GM23248 (cell line): ENCODE data around the gene UGP2. TPM values are rescaled to one million over a fixed set of nuclear protein-coding genes. Genes with fewer than 3 reads are reported as not detected.

Source experiments
- DNase-seq: peaks from one replicate; pipeline ENCODE4 v3.0.0-alpha.2; 2015
- H2AFZ ChIP-seq: fragments of 200-600 bp; sonication (generic); 2 replicates; pipeline ENCODE4 v1.6.1; 2016; ENCODE audit warnings: antibody characterized with exemption
- H3F3A ChIP-seq: fragments of 200-600 bp; sonication (generic); 2 replicates; pipeline ENCODE4 v1.6.1; 2016; ENCODE audit warnings: mild to moderate bottlenecking, antibody characterized with exemption, mixed run types; ENCODE audit not compliant: insufficient read depth
- H3K27ac ChIP-seq: fragments of 200-600 bp; sonication (generic); 2 replicates; pipeline ENCODE4 v1.5.1; 2016; ENCODE audit warnings: mild to moderate bottlenecking
- H3K27me3 ChIP-seq: fragments of 200-600 bp; sonication (generic); replicated peaks from 2 replicates; pipeline ENCODE4 v1.6.1; 2016; ENCODE audit warnings: mild to moderate bottlenecking; ENCODE audit not compliant: insufficient read depth
- H3K36me3 ChIP-seq: fragments of 200-600 bp; sonication (generic); 2 replicates; pipeline ENCODE4 v1.6.1; 2016; ENCODE audit warnings: low read depth, mild to moderate bottlenecking
- H3K4me1 ChIP-seq: fragments of 200-600 bp; sonication (generic); 2 replicates; pipeline ENCODE4 v1.6.1; 2016; ENCODE audit warnings: mild to moderate bottlenecking; ENCODE audit not compliant: insufficient read depth
- H3K4me2 ChIP-seq: fragments of 200-600 bp; sonication (generic); one replicate; pipeline ENCODE4 v1.6.1; 2016; ENCODE audit warnings: mild to moderate bottlenecking; ENCODE audit not compliant: unreplicated experiment
- H3K4me3 ChIP-seq: fragments of 200-600 bp; sonication (generic); 2 replicates; pipeline ENCODE4 v1.5.1; 2016; ENCODE audit warnings: mild to moderate bottlenecking
- H3K79me2 ChIP-seq: fragments of 200-600 bp; sonication (generic); 2 replicates; pipeline ENCODE4 v1.6.1; 2016; ENCODE audit warnings: mild to moderate bottlenecking; ENCODE audit not compliant: insufficient read depth
- H3K9ac ChIP-seq: fragments of 200-600 bp; sonication (generic); 2 replicates; pipeline ENCODE4 v1.6.1; 2016; ENCODE audit warnings: mild to moderate bottlenecking
- H3K9me2 ChIP-seq: fragments of 200-600 bp; sonication (generic); 2 replicates; pipeline ENCODE4 v1.6.1; 2016; ENCODE audit warnings: mixed run types, mild to moderate bottlenecking, moderate library complexity; ENCODE audit not compliant: insufficient read depth
- H3K9me3 ChIP-seq: fragments of 200-600 bp; sonication (generic); one replicate; pipeline ENCODE4 v1.6.1; 2017; ENCODE audit warnings: low read depth
- H4K20me1 ChIP-seq: fragments of 200-600 bp; sonication (generic); 2 replicates; pipeline ENCODE4 v1.6.0; 2016; ENCODE audit not compliant: insufficient read depth
- EZH2 ChIP-seq: fragments of 200-600 bp; sonication (generic); IDR thresholded peaks from 2 replicates; pipeline ENCODE4 v1.6.1; 2018; ENCODE audit warnings: antibody characterized with exemption, mild to moderate bottlenecking; ENCODE audit not compliant: insufficient read depth, poor library complexity, severe bottlenecking
- EZH2phosphoT487 ChIP-seq: fragments of 200-600 bp; sonication (generic); IDR thresholded peaks from 2 replicates; pipeline ENCODE4 v1.6.1; 2018; ENCODE audit warnings: antibody characterized with exemption, moderate library complexity, mild to moderate bottlenecking, low read depth; ENCODE audit not compliant: insufficient read depth
- WGBS, 2 experiments: methylation state at CpG; one replicate each; pipeline ENCODE4 v1.1.6; 2015 to 2017; ENCODE audit warnings: low lambda C conversion rate in 2 of 2, low coverage in 1 of 2; ENCODE audit errors: missing lambda C conversion rate in 2 of 2; 5-methylcytosine and 5-hydroxymethylcytosine counted together
- in situ Hi-C: fragments of 300-500 bp; cut with MboI; formaldehyde crosslinking; loops from 2 replicates; pipeline ENCODE4 v1.15.0; 2020
- polyA plus RNA-seq: library from polyadenylated mRNA; unstranded; fragments of >200 nt; fragmentation: Nextera tagmentation; extraction: Ambion mirVana; gene quantifications from 2 replicates; pipeline ENCODE4 v1.2.1, GENCODE V29; 2016
- total RNA-seq: library from RNA; depleted of rRNA; stranded (reverse); fragments of >200 nt; shearing (Covaris generic); gene quantifications from 2 replicates; pipeline ENCODE4 v1.2.3, GENCODE V29; 2014

The UGP2 gene
- total and polyA plus RNA-seq, 2 experiments from 2014 or later = 168 to 180 TPM

DNA sequence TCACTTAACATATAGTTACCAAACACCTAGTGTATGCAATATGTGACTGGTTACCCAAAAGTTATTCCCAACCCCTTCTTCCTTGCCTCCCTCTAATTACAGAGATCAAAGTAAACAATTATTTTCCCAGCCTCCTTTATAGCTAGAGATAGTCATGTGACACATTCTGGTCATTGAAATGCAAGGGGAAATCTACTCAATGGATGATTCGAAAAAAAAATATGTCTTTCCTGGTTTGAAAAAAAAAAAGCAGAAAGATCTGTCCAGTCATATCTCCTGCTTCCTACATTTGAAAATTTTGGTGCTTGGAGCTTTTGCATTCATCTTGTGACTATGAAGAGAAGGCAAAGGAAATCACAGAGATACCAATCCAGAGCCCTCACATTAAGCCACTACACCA, 27.6 kb upstream of the UGP2 start:
- H3K79me2 ChIP-seq = no peaks in the 10 kb centered on the region
- 94 to 97% methylated on average over 1 of the region's 1 CpG for WGBS, 2 experiments
- in situ Hi-C loops = no loop called here
- H3K4me1 ChIP-seq = peaks cover 11% of the 10 kb centered on the region
- H3K27ac ChIP-seq = no peak overlapping the region
- no peaks in the 10 kb centered on the region for H3K27me3 ChIP-seq
- H3K9me2 ChIP-seq = no peaks in the 10 kb centered on the region
- H3K4me3 ChIP-seq = no peak overlapping the region
- H3K9ac ChIP-seq = no peak overlapping the region
- H3K4me2 ChIP-seq = peak overlapping the region; percentile 38
- H3K36me3 ChIP-seq = no peaks in the 10 kb centered on the region
- no peak for TF ChIP-seq EZH2phosphoT487
- TF ChIP-seq EZH2 = no peak
- no peak overlapping the region for H2AFZ ChIP-seq
- no peaks in the 10 kb centered on the region for H3K9me3 ChIP-seq
- H4K20me1 ChIP-seq = no peaks in the 10 kb centered on the region
- H3F3A ChIP-seq = no peaks in the 10 kb centered on the region; the same call in 1 of the 2 replicates
- peak; percentile 59 for DNase-seq

DNA sequence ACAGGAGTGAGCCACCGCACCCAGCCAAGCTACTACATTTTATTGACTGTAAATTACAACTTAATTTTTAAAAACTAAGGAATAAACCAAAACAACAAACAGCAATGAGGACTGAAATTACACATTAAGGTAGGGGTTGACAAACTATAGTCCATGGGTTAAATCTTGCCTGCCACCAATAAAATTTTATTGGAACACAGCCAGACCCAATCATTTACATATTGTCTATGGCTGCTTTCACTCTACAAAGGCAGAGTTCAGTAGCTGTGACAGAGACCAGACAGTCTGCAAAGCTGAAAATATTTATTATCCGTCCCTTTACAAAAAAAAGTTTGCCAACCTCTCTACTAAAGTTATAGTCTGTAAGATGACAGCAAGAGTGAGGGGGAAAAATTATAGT, 24.3 kb upstream of the UGP2 start:
- H3K4me1 ChIP-seq = peaks cover 19% of the 10 kb centered on the region
- H4K20me1 ChIP-seq = no peaks in the 10 kb centered on the region
- H3F3A ChIP-seq = peaks cover 8% of the 10 kb centered on the region; the same call in 1 of the 2 replicates
- H3K9ac ChIP-seq = no peak overlapping the region
- no peaks in the 10 kb centered on the region for H3K79me2 ChIP-seq
- TF ChIP-seq EZH2phosphoT487 = no peak
- no peak for TF ChIP-seq EZH2
- in situ Hi-C loops = no loop called here
- no peak overlapping the region for H3K4me2 ChIP-seq
- H3K36me3 ChIP-seq = no peaks in the 10 kb centered on the region
- no peaks in the 10 kb centered on the region for H3K27me3 ChIP-seq
- H3K9me2 ChIP-seq = no peaks in the 10 kb centered on the region
- 77% methylated on average over 2 of the region's 2 CpGs for WGBS, 2 experiments
- no peak overlapping the region for H2AFZ ChIP-seq
- H3K27ac ChIP-seq = no peak overlapping the region
- no peak overlapping the region for H3K4me3 ChIP-seq
- no peaks in the 10 kb centered on the region for H3K9me3 ChIP-seq
- no peak for DNase-seq

DNA sequence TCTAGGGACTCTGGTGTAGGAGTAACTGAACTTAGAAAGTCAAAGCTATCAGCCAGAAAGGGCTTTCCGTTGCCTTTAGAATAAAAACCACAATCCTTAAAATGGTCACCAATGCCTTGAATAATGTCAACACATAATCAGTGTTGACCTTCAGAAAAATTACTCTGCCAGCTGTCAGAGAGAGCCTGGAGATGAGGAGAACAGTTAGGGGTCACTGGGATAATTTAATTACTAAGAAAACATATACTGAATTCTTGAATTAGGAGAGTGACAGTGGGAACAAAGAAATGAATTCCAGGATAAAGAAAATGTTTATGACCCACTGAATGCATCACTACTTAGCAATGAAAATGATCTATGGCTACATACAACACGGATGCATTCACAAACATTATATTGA, 23.4 kb upstream of the UGP2 start:
- Histone ChIP-seq H3K36me3 (no peaks in the 10 kb centered on the region), H3K9me2 (no peaks in the 10 kb centered on the region), H3K27ac (no peak overlapping the region), H3K4me3 (no peak overlapping the region), H4K20me1 (no peaks in the 10 kb centered on the region), H2AFZ (no peak overlapping the region), H3K9ac (no peak overlapping the region), H3K27me3 (no peaks in the 10 kb centered on the region), H3K4me2 (no peak overlapping the region), H3K79me2 (no peaks in the 10 kb centered on the region), H3K4me1 (peaks cover 19% of the 10 kb centered on the region), H3K9me3 (no peaks in the 10 kb centered on the region), H3F3A (peaks cover 8% of the 10 kb centered on the region; the same call in 1 of the 2 replicates)
- in situ Hi-C loops = no loop called here
- WGBS, 2 experiments = 73% methylated on average over 2 of the region's 2 CpGs
- TF ChIP-seq EZH2phosphoT487 = no peak
- TF ChIP-seq EZH2 = no peak
- DNase-seq = no peak

- TF ChIP-seq EZH2 = no peak
- TF ChIP-seq EZH2phosphoT487 = no peak
- Histone ChIP-seq H3K4me2 (no peak overlapping the region), H3K27me3 (no peaks in the 10 kb centered on the region), H3F3A (peaks cover 8% of the 10 kb centered on the region; the same call in 1 of the 2 replicates), H3K9me3 (no peaks in the 10 kb centered on the region), H3K4me1 (peaks cover 14% of the 10 kb centered on the region), H3K27ac (no peak overlapping the region), H4K20me1 (no peaks in the 10 kb centered on the region), H3K9me2 (no peaks in the 10 kb centered on the region), H3K4me3 (no peak overlapping the region), H2AFZ (0 out of 2 replicates have a peak overlapping the region, but pooled peaks have one; percentile 33), H3K36me3 (no peaks in the 10 kb centered on the region), H3K9ac (no peak overlapping the region), H3K79me2 (no peaks in the 10 kb centered on the region)
- no peak for DNase-seq
- in situ Hi-C loops = no loop called here
- 56 to 61% methylated on average over 3 of the region's 3 CpGs for WGBS, 2 experiments
These were observed 22.4 kb upstream of the UGP2 start for GRCh38 chr2:63819256-63819655.
